ENCODE results near the gene RNF26. TPM values are rescaled to one million over a fixed set of nuclear protein-coding genes. Genes with fewer than 3 reads are reported as not detected.

RNF26 gene
- total and polyA plus RNA-seq, 2 of the 13 experiments (the other 11 are each of a cell fraction or from before 2014, with no cell fraction given) = 11.9 to 26.3 TPM

- TF ChIP-seq, protein P1, sequence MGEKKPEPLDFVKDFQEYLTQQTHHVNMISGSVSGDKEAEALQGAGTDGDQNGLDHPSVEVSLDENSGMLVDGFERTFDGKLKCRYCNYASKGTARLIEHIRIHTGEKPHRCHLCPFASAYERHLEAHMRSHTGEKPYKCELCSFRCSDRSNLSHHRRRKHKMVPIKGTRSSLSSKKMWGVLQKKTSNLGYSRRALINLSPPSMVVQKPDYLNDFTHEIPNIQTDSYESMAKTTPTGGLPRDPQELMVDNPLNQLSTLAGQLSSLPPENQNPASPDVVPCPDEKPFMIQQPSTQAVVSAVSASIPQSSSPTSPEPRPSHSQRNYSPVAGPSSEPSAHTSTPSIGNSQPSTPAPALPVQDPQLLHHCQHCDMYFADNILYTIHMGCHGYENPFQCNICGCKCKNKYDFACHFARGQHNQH (CRISPR knock-in tag; IDR thresholded peaks at IDR 0.05) = no peak
These were observed 25.3 kb downstream of the RNF26 start (continued) for GRCh38 chr11:119359365-119360214.

DNA sequence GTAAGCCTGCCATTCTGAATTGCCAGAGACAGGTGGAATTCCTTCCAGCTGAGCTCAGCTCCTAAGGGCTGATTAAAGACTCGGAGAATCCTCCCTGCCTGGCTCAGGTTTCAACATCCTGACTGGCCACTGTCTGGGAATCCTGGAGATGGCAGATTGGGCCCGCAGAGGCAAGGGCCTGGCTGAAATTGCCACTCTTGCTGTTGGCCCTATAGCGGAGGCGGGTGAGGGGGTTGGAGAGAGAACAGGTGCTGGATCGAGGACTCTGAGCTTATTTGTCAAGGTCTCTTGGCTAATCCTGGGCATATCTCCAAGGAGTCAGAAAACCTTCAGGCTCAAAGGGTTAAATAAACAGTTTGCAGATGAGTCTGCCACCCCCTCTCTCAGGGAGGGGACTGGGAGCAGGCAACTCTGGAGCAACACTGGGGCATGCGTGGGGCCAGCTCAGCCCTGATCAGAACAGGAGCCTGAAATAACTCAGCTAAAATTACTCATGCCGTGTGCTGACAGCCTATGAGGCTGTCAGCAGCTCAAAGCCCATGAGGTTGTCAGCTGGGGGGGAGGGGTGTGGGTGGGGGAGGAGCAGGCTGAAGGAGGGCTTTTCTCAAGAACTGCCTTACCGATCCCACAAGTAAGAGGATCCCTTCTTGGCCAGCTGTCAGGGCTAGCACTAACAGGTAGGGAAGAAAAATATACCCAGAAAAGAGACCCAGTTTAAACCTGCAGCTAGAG, 26.9 kb downstream of the RNF26 start:
- peaks cover 3% of the 10 kb centered on the region for H3K79me2 ChIP-seq (ENCODE audit: insufficient read depth, low read length)
- ChIA-PET POLR2A (interaction anchor here (1.2 to 2.3 kb wide), 5 partner anchors 8 to 20 kb away, joined by 3 to 12 read pairs (median 12); partner anchors contain the start of gene USP2), CTCF (ENCODE audit: low intra/inter-chr PET ratio, low total read pairs) (interaction anchor here (1.5 kb wide), 1 partner anchor 20 kb away, joined by 3 read pairs; the partner anchor contains the start of gene USP2)
- H3K27ac ChIP-seq (ENCODE audit: extremely low read length, insufficient read depth, low read length) = peak overlapping the region; percentile 44
- WGBS (ENCODE audit: low lambda C conversion rate) = 44% methylated on average over 8 of the region's 8 CpGs
- no peak overlapping the region for H2AFZ ChIP-seq (ENCODE audit: low read length)
- intact Hi-C loops (cut with micrococcal nuclease; ENCODE audit: unreplicated experiment) (no loop called here), in situ Hi-C loops (cut with HindIII; ENCODE audit: extremely low pct_ligation_motif_present, low pct_unique_long_range_greater_than_20kb) (no loop called here)
- BruUV-seq (replicated peaks) = no TSS peak
- no peak overlapping the region for H3K9ac ChIP-seq (ENCODE audit: insufficient read depth, low read depth, low read length)
- no peaks in the 10 kb centered on the region for H3K27me3 ChIP-seq (ENCODE audit: control insufficient read depth in 1 of 2, insufficient read depth in 2 of 2, low read length in 2 of 2)
- H3K36me3 ChIP-seq (replicated peaks in 1 of 2; ENCODE audit: control insufficient read depth in 1 of 2, insufficient read depth in 2 of 2, low read length in 2 of 2) = peaks cover 7 to 28% of the 10 kb centered on the region in 2 experiments; a peak in 4 of 5 replicates
- peak overlapping the region; percentile 4; the same call in 1 of the 2 replicates for H3K4me2 ChIP-seq (ENCODE audit: low read depth, low read length)
- FAIRE-seq (peak; percentile 55), ATAC-seq (peak; percentile 77), DNase-seq (ENCODE audit: low spot score) (peak; percentile 38)
- H3K4me3 ChIP-seq (replicated peaks in 1 of 3; ENCODE audit: insufficient read depth in 1 of 3, low read depth in 2 of 3, low read length in 3 of 3) = no peak overlapping the region
- H4K20me1 ChIP-seq (ENCODE audit: insufficient read depth, low read length) = no peaks in the 10 kb centered on the region; the same call in 1 of the 2 replicates
- H3K4me1 ChIP-seq (ENCODE audit: insufficient read depth, low read length) = peaks cover 60% of the 10 kb centered on the region
- no peaks in the 10 kb centered on the region for H3K9me3 ChIP-seq (ENCODE audit: low read length)
- TF ChIP-seq JDP2 (CRISPR knock-in tag; IDR thresholded peaks at IDR 0.05; ENCODE audit: borderline replicate concordance) = no peak
- TF ChIP-seq ZSCAN20 (CRISPR knock-in tag; IDR thresholded peaks at IDR 0.05; ENCODE audit: borderline replicate concordance) = no peak
- TF ChIP-seq FOXK2 (IDR thresholded peaks at IDR 0.05) = no peak
- TF ChIP-seq CAMTA2 (CRISPR knock-in tag; IDR thresholded peaks at IDR 0.05; ENCODE audit: borderline replicate concordance) = no peak
- TF ChIP-seq, protein P2, sequence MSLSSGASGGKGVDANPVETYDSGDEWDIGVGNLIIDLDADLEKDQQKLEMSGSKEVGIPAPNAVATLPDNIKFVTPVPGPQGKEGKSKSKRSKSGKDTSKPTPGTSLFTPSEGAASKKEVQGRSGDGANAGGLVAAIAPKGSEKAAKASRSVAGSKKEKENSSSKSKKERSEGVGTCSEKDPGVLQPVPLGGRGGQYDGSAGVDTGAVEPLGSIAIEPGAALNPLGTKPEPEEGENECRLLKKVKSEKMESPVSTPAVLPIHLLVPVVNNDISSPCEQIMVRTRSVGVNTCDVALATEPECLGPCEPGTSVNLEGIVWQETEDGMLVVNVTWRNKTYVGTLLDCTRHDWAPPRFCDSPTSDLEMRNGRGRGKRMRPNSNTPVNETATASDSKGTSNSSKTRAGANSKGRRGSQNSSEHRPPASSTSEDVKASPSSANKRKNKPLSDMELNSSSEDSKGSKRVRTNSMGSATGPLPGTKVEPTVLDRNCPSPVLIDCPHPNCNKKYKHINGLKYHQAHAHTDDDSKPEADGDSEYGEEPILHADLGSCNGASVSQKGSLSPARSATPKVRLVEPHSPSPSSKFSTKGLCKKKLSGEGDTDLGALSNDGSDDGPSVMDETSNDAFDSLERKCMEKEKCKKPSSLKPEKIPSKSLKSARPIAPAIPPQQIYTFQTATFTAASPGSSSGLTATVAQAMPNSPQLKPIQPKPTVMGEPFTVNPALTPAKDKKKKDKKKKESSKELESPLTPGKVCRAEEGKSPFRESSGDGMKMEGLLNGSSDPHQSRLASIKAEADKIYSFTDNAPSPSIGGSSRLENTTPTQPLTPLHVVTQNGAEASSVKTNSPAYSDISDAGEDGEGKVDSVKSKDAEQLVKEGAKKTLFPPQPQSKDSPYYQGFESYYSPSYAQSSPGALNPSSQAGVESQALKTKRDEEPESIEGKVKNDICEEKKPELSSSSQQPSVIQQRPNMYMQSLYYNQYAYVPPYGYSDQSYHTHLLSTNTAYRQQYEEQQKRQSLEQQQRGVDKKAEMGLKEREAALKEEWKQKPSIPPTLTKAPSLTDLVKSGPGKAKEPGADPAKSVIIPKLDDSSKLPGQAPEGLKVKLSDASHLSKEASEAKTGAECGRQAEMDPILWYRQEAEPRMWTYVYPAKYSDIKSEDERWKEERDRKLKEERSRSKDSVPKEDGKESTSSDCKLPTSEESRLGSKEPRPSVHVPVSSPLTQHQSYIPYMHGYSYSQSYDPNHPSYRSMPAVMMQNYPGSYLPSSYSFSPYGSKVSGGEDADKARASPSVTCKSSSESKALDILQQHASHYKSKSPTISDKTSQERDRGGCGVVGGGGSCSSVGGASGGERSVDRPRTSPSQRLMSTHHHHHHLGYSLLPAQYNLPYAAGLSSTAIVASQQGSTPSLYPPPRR (CRISPR knock-in tag; IDR thresholded peaks at IDR 0.05; ENCODE audit: borderline replicate concordance) = no peak
- TF ChIP-seq ZHX1 (CRISPR knock-in tag; IDR thresholded peaks at IDR 0.05; ENCODE audit: low read depth) = 0 out of 2 replicates have a peak, but pooled peaks have one; percentile 39
- no peak for TF ChIP-seq RFX5 (IDR thresholded peaks at IDR 0.05; ENCODE audit: low read depth, low read length)
